ENCODE data around the gene TCEAL1. TPM values are rescaled to one million over a fixed set of nuclear protein-coding genes. Genes with fewer than 3 reads are reported as not detected.
"Not testable (repeated sequence)": the region's sequence is repeated elsewhere in the genome, so short reads cannot be mapped to it uniquely, and the experiment has no call there.

Gene TCEAL1
- total and polyA plus RNA-seq, 2 of the 13 experiments (the other 11 are each of a cell fraction or from before 2014, with no cell fraction given), result 11.2 to 14.8 TPM

DNA sequence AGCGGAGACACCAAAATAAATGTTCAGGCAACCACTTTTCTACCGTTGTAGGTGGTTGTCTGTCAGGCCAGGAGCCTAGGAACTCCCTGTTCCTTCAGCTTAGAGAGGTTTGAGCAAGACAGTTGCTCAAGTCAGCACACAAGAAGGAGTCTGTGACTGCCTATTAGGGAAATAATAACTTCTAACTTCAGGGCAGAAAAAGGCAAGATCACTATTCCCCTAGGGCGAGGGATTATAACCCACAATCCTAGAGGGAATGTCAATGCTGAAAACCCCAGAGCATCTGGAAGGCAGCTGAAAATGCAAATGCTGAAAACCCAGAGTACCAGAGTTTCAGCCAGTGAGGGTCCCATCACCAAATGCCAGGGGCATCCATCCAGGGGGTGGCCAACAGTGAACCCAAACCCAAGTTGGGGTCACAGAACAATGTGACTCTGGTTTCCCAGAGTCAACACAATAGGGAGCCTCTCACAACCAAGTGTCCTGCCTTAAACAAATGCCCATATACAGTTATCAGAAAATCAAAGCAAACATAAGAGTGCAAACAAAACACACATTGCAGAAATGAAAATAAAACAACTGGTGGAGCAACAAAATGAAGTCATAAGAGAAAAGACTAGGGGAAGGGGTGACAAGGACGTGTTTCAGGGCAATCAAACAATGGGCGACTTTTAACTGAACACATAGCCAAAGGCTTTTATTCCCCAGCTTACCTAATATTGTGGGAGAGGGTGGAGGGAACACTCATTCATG, 30.1 kb downstream of the TCEAL1 start (continued):
- TF ChIP-seq SOX5 (CRISPR knock-in tag; IDR thresholded peaks at IDR 0.05; ENCODE audit: borderline replicate concordance) (peak; percentile 8; the same call in 1 of the 2 replicates), FOXP4 (CRISPR knock-in tag; IDR thresholded peaks at IDR 0.05) (no peak), NRL (CRISPR knock-in tag; IDR thresholded peaks at IDR 0.05; ENCODE audit: borderline replicate concordance) (no peak)
- TF ChIP-seq, protein P1, sequence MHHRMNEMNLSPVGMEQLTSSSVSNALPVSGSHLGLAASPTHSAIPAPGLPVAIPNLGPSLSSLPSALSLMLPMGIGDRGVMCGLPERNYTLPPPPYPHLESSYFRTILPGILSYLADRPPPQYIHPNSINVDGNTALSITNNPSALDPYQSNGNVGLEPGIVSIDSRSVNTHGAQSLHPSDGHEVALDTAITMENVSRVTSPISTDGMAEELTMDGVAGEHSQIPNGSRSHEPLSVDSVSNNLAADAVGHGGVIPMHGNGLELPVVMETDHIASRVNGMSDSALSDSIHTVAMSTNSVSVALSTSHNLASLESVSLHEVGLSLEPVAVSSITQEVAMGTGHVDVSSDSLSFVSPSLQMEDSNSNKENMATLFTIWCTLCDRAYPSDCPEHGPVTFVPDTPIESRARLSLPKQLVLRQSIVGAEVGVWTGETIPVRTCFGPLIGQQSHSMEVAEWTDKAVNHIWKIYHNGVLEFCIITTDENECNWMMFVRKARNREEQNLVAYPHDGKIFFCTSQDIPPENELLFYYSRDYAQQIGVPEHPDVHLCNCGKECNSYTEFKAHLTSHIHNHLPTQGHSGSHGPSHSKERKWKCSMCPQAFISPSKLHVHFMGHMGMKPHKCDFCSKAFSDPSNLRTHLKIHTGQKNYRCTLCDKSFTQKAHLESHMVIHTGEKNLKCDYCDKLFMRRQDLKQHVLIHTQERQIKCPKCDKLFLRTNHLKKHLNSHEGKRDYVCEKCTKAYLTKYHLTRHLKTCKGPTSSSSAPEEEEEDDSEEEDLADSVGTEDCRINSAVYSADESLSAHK (CRISPR knock-in tag; IDR thresholded peaks at IDR 0.05; ENCODE audit: borderline replicate concordance), result no peak

- H3K27me3 ChIP-seq (ENCODE audit: control insufficient read depth in 1 of 2, insufficient read depth in 2 of 2, low read length in 2 of 2); POLR2A ChIA-PET; CTCF ChIA-PET (ENCODE audit: low intra/inter-chr PET ratio, low total read pairs); H3K9me3 ChIP-seq (ENCODE audit: low read length); FAIRE-seq; H3K36me3 ChIP-seq (replicated peaks in 1 of 2; ENCODE audit: control insufficient read depth in 1 of 2, insufficient read depth in 2 of 2, low read length in 2 of 2); H4K20me1 ChIP-seq (ENCODE audit: insufficient read depth, low read length); in situ Hi-C loops (cut with HindIII; ENCODE audit: extremely low pct_ligation_motif_present, low pct_unique_long_range_greater_than_20kb); intact Hi-C loops (cut with micrococcal nuclease; ENCODE audit: unreplicated experiment); H3K9ac ChIP-seq (ENCODE audit: insufficient read depth, low read depth, low read length); H3K4me3 ChIP-seq (replicated peaks in 1 of 3; ENCODE audit: insufficient read depth in 1 of 3, low read depth in 2 of 3, low read length in 3 of 3); H3K27ac ChIP-seq (ENCODE audit: extremely low read length, insufficient read depth, low read length); ATAC-seq; DNase-seq (ENCODE audit: low spot score); BruUV-seq (replicated peaks); H3K79me2 ChIP-seq (ENCODE audit: insufficient read depth, low read length); TF ChIP-seq ATF7 (CRISPR knock-in tag; IDR thresholded peaks at IDR 0.05): not testable (repeated sequence)
- WGBS (ENCODE audit: low lambda C conversion rate), result 90% methylated on average over 1 of the region's 2 CpGs
- TF ChIP-seq ATF7 (IDR thresholded peaks at IDR 0.05), result peak; percentile 50; the same call in 1 of the 2 replicates
- Histone ChIP-seq H3K4me2 (ENCODE audit: low read depth, low read length) (0 out of 2 replicates have a peak overlapping the region, but pooled peaks have one; percentile 3), H3K4me1 (ENCODE audit: insufficient read depth, low read length) (peaks cover 13% of the 10 kb centered on the region), H2AFZ (ENCODE audit: low read length) (peak overlapping the region; percentile 15)
These were observed 30.7 kb downstream of the TCEAL1 start for GRCh38 chrX:103659460-103659859.
